Skeletal muscle cell (primary cell): ENCODE data around the gene FAM13B.
A peak's percentile ranks its signal among the peaks of the same experiment; 100 is the strongest.
"Not testable (repeated sequence)": the region's sequence is repeated elsewhere in the genome, so short reads cannot be mapped to it uniquely, and the experiment has no call there.

Experiments used
- DNase-seq: peaks from one replicate; pipeline ENCODE4 v3.0.0-alpha.2; 2010; ENCODE audit warnings: low read depth
- H3K4me3 ChIP-seq: 2 replicates; pipeline ENCODE4 v1.5.1; 2011; ENCODE audit warnings: low read depth, mild to moderate bottlenecking, control low read depth, low read length, moderate library complexity

FAM13B gene

GRCh38 chr5:137995077-137995748 lies 37.7 kb downstream of the FAM13B start:
- peak; percentile 9 for DNase-seq
- H3K4me3 ChIP-seq = no peak overlapping the region

- DNase-seq = no peak
- no peak overlapping the region for H3K4me3 ChIP-seq
Measured at GRCh38 chr5:137994556-137994955, 38.3 kb downstream of the FAM13B start.

GRCh38 chr5:137989419-137989818 lies 43.5 kb downstream of the FAM13B start:
- no peak overlapping the region for H3K4me3 ChIP-seq
- no peak for DNase-seq

GRCh38 chr5:137975208-137975607 lies 57.7 kb downstream of the FAM13B start:
- no peak overlapping the region for H3K4me3 ChIP-seq
- no peak for DNase-seq

- not testable (repeated sequence) for H3K4me3 ChIP-seq, DNase-seq
Measured at GRCh38 chr5:137970384-137970783, 62.5 kb downstream of the FAM13B start.

- no peak overlapping the region for H3K4me3 ChIP-seq
- DNase-seq = no peak
Measured at GRCh38 chr5:137960819-137961218, 72.1 kb downstream of the FAM13B start.

GRCh38 chr5:137960141-137960540 lies 72.7 kb downstream of the FAM13B start:
- no peak overlapping the region for H3K4me3 ChIP-seq
- DNase-seq = no peak

GRCh38 chr5:137959488-137959887 lies 73.4 kb downstream of the FAM13B start:
- no peak overlapping the region for H3K4me3 ChIP-seq
- DNase-seq = no peak

GRCh38 chr5:137957948-137958347 lies 74.9 kb downstream of the FAM13B start:
- H3K4me3 ChIP-seq = no peak overlapping the region
- DNase-seq = no peak

- H3K4me3 ChIP-seq = no peak overlapping the region
- DNase-seq = peak; percentile 78
Measured at GRCh38 chr5:137954131-137954879, 78.6 kb downstream of the FAM13B start.

- H3K4me3 ChIP-seq = no peak overlapping the region
- DNase-seq = no peak
Measured at GRCh38 chr5:137945825-137946224, 87.1 kb downstream of the FAM13B start.

GRCh38 chr5:137944280-137944679 lies 88.6 kb downstream of the FAM13B start:
- not testable (repeated sequence) for H3K4me3 ChIP-seq, DNase-seq

GRCh38 chr5:137939331-137939730 lies 93.5 kb downstream of the FAM13B start:
- no peak overlapping the region for H3K4me3 ChIP-seq
- DNase-seq = no peak

GRCh38 chr5:137938751-137939143 lies 94.1 kb downstream of the FAM13B start:
- H3K4me3 ChIP-seq = no peak overlapping the region
- no peak for DNase-seq

- DNase-seq = no peak
- H3K4me3 ChIP-seq = no peak overlapping the region
Measured at GRCh38 chr5:137937994-137938750, 94.7 kb downstream of the FAM13B start.

GRCh38 chr5:137935694-137936093 lies 97.2 kb downstream of the FAM13B start:
- no peak overlapping the region for H3K4me3 ChIP-seq
- DNase-seq = no peak

- DNase-seq = no peak
Measured at GRCh38 chr5:137935190-137935589, 97.7 kb downstream of the FAM13B start.

GRCh38 chr5:137933491-137933911 lies 99.4 kb downstream of the FAM13B start:
- peak; percentile 56 for DNase-seq
- H3K4me3 ChIP-seq = no peak overlapping the region

More at GRCh38 chr5:137935190-137935589, 97.7 kb downstream of the FAM13B start:
- no peak overlapping the region for H3K4me3 ChIP-seq

- DNase-seq = no peak
- no peak overlapping the region for H3K4me3 ChIP-seq
Measured at GRCh38 chr5:137932800-137933199, 100.1 kb downstream of the FAM13B start.

- no peak for DNase-seq
Measured at GRCh38 chr5:137923856-137924255, 109.0 kb downstream of the FAM13B start.

More at GRCh38 chr5:137923856-137924255, 109.0 kb downstream of the FAM13B start:
- no peak overlapping the region for H3K4me3 ChIP-seq
